GM21825 (cell line): Measurements from ENCODE around the gene CRMP1.

Source experiments
- ATAC-seq: cut with Tn5 transposase; IDR thresholded peaks from one replicate; pipeline ENCODE4 v1.9.1; 2021; ENCODE audit warnings: mild to moderate bottlenecking, moderate library complexity; ENCODE audit not compliant: unreplicated experiment

The CRMP1 gene

DNA sequence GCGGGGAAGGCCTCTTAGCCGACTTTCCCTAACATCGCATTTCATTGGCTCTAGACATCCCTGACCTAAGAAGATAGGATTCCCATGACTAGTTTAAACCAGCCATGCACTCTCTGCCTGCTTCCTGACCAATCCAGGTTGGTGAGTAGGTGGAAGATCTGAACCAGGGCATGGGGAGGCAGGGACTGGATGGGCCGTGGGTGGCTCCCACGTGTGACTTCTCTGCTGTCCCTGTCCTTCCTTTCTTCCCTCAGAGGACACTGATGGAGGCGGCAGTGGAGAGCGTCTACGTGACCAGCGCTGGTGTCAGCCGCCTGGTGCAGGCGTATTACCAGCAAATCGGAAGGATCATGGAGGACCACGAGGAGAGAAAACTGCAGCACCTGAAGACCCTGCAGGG is 91.2 kb downstream of the CRMP1 start:
- no peak for ATAC-seq

DNA sequence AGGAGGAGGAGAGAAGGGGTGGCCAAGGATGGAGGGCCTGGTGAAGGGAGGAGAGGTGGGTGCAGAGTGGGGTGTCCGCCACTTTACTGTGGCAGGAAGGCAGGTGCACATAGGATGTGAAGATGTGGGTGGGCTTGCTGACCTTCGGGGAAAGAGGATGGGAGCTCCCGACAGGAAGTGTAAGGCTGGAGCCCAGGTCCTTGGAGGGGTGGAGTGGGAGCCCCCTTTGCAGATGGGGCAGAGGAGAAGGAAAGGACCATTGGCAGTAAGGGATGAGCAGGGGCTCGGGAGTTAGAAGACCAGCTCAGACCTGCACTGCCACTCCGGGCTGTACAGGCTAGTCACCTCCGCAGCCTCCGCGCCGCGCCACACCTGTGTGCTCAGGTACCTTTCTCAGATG is 92.4 kb downstream of the CRMP1 start:
- no peak for ATAC-seq

- no peak for ATAC-seq
Observed at GRCh38 chr4:5799406-5799805, 93.5 kb downstream of the CRMP1 start.

- no peak for ATAC-seq
Observed at GRCh38 chr4:5798946-5799345, 93.9 kb downstream of the CRMP1 start.

DNA sequence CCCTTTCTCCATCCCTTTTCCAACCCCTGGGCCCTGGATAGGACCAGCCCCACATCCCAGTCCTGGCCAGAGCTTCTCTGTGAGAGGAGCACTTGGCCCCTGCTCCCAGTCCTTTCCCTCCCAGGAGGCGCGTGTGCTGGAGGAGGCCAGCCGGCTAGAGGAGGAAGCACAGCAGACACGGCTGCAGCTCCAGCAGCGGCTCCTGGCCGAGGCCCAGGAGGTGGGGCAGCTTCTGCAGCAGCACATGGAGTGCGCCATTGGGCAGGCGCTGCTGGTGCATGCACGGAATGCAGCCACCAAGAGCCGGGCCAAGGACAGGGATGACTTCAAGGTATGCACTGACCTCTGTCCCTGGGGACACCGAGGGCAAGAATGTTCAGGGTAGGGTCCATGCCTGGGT is 94.4 kb downstream of the CRMP1 start:
- ATAC-seq = no peak

- no peak for ATAC-seq
Observed at GRCh38 chr4:5797866-5798265, 95.0 kb downstream of the CRMP1 start.

GRCh38 chr4:5796976-5797375 is 95.9 kb downstream of the CRMP1 start:
- ATAC-seq = no peak

GRCh38 chr4:5795580-5795979 is 97.3 kb downstream of the CRMP1 start:
- no peak for ATAC-seq

DNA sequence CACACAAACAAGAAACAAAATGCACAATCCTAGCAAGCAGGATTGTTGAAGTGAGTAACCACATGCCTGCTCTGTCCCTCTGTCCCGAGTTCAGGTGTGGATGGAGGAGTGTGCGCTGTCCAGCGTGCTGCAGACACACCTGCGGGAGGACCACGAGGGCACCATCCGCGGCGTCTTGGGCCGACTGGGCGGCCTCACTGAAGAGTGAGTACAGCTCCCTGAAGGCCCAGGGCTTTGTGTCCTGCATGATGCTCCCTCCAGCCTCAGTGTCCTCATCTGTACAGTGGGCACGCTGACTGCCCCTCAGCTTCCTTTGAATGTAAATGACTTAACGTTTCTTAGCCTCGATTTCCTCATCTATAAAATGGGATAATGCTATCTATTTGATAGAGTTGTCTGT is 99.4 kb downstream of the CRMP1 start:
- ATAC-seq = no peak

GRCh38 chr4:5791654-5792053 is 101.2 kb downstream of the CRMP1 start:
- ATAC-seq = no peak

GRCh38 chr4:5790546-5790857 is 102.4 kb downstream of the CRMP1 start:
- ATAC-seq = no peak

GRCh38 chr4:5789141-5789540 is 103.7 kb downstream of the CRMP1 start:
- no peak for ATAC-seq

- no peak for ATAC-seq
Observed at GRCh38 chr4:5788144-5788543, 104.7 kb downstream of the CRMP1 start.

- ATAC-seq = no peak
Observed at GRCh38 chr4:5787311-5787710, 105.6 kb downstream of the CRMP1 start.

- ATAC-seq = no peak
Observed at GRCh38 chr4:5785806-5786680, 106.8 kb downstream of the CRMP1 start.

GRCh38 chr4:5784960-5785611 is 107.8 kb downstream of the CRMP1 start:
- ATAC-seq = no peak

DNA sequence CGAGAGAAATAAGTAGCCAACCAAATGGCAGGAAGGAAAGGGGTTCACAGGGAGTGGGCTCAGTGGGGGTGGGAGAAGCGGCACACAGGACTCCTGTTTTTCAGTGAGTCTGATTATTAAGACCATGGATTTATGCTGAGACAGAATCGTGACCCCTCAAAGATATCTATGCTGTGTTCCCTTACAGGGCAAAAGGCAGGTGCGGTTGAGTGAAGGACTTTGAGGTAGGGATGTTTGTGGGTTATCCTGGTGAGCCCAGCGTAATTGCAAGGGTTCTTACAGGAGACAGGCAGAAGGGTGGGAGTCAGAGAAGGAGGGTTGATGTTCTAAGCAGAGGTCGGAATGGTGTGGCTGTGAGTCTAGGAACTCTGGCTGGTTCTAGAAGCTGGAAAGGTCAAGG is 108.9 kb downstream of the CRMP1 start:
- no peak for ATAC-seq

DNA sequence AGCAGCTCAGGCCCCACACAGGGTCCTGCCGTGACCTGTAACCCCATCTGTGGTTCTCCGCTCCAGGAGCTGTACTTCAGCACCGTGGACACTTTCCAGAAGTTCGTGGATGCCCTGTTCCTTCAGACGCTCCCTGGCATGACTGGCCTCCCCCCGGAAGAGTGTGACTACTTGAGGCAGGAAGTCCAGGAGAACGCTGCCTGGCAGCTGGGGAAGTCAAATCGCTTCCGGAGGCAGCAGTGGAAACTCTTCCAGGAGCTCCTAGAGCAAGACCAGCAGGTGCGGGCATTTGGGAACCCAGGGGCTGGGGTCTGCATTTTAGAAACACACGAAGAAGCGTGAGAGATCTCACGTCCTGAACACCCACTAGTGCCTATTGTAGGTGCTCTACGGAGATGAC is 109.4 kb downstream of the CRMP1 start:
- no peak for ATAC-seq

GRCh38 chr4:5782829-5783476 is 109.9 kb downstream of the CRMP1 start:
- no peak for ATAC-seq

GRCh38 chr4:5781691-5782090 is 111.2 kb downstream of the CRMP1 start:
- no peak for ATAC-seq

DNA sequence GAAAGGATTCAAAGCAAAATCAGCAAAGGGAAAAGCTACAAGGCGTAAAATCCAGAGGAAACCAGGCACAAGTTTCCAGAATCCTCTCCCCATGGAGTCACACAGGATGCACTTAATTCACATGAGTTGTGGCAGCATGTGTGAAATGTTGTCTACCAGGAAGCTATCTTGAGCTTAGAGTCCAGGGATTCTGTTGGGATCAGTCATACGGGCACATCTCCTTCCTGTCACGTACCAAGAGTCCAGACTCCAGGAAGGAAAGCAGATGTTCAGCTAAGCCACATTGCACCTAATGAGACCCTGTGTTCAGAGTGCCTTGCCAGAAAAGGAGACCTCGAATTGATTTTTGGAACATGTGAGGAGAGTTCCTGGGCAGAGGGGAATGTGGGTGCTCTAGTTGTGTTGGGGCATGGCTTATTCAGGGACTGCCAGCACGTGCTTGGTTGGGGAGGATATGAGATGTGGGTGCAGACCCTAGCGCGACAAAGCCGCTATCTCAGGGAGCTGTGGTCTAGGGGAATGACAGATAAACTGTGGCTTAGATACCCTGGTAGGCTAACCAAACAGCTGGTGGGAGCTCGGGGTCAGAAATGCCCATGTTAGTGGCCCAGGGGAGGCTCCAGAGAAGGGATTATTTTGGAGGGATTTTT is 111.9 kb downstream of the CRMP1 start:
- no peak for ATAC-seq

DNA sequence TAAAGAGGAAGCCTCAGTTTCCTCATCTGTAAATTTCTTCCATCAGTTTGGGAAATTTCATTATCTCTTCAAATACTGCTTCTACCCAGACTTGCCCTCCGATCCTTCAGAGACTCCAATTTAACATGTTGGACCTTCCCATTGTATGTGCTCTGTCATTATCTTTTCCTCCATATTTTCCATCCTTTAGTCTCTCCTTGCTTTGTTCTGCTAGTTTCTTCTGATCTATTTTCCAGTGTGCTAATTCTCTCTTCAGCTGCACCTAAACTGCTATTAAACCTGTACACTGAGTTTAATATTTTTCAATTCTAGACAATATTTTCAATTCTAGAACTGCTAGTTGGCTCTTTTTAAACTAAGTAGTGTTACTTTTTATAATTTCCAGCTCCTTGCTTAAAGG is 116.4 kb downstream of the CRMP1 start:
- no peak for ATAC-seq
